ENCODE measurements around the gene ARID1A. TPM values are rescaled to one million over a fixed set of nuclear protein-coding genes. Genes with fewer than 3 reads are reported as not detected.
A peak's percentile ranks its signal among the peaks of the same experiment; 100 is the strongest.

Gene ARID1A
- total and polyA plus RNA-seq, 9 of the 15 experiments (the other 6 are each of a cell fraction or from before 2014, with no cell fraction given): 8.3 to 88.3 (median 22.5) TPM

DNA sequence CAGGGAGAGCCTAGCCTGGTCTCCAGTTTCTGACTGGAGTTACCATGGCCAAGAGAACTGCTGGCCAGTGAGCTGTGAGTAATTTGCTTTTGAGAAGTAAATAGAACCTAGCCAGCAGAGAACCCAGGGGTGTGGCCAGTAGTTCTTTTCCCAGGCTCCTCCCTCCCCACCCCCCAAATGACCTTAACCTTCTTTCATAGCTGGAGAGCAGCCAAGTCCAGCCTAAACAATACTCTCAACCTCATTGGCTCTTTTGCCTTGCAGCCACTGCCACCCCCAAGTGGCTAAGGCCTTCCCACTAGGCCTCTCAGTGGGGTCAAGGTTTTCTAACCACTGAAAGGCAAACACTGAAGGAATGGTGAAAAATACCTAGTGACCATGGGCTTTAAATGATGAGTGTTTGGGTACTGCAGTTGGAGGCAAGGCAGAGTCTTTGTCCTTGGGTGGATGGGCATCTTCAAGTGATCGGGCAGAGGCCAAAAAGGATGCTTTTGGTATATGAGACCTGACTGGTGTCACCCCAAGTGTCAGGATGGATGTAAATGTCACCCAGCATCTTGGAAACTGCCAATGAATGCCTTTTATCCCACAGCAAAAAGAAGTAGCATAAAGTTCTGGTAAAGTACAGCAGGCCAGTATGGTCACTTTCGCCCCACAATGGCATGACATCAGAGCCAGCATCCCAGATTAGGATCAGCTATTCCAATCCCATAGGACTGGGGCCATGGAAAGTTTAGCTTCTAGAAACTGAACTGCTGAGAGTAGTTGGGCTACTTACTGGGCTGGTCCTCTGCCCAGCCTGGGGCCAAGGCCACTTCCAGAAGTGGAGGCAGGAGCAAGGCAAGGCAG is 88.4 kb downstream of the ARID1A start (continued):
- no peak; the same call in 1 of the 2 replicates for TF ChIP-seq ZNF41 (CRISPR knock-in tag; conservative IDR thresholded peaks at IDR 0.05)
- TF ChIP-seq, protein P1, sequence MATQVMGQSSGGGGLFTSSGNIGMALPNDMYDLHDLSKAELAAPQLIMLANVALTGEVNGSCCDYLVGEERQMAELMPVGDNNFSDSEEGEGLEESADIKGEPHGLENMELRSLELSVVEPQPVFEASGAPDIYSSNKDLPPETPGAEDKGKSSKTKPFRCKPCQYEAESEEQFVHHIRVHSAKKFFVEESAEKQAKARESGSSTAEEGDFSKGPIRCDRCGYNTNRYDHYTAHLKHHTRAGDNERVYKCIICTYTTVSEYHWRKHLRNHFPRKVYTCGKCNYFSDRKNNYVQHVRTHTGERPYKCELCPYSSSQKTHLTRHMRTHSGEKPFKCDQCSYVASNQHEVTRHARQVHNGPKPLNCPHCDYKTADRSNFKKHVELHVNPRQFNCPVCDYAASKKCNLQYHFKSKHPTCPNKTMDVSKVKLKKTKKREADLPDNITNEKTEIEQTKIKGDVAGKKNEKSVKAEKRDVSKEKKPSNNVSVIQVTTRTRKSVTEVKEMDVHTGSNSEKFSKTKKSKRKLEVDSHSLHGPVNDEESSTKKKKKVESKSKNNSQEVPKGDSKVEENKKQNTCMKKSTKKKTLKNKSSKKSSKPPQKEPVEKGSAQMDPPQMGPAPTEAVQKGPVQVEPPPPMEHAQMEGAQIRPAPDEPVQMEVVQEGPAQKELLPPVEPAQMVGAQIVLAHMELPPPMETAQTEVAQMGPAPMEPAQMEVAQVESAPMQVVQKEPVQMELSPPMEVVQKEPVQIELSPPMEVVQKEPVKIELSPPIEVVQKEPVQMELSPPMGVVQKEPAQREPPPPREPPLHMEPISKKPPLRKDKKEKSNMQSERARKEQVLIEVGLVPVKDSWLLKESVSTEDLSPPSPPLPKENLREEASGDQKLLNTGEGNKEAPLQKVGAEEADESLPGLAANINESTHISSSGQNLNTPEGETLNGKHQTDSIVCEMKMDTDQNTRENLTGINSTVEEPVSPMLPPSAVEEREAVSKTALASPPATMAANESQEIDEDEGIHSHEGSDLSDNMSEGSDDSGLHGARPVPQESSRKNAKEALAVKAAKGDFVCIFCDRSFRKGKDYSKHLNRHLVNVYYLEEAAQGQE (IDR thresholded peaks at IDR 0.05; ENCODE audit: borderline replicate concordance): no peak
- TF ChIP-seq, protein P1 (CRISPR knock-in tag; IDR thresholded peaks at IDR 0.05; ENCODE audit: low read depth): no peak
- TF ChIP-seq CBX2 (IDR thresholded peaks at IDR 0.05; ENCODE audit: insufficient read depth, low read length, poor library complexity, severe bottlenecking): no peak
- no peak; the same call in 1 of the 2 replicates for TF ChIP-seq POLR2H (tag; IDR thresholded peaks at IDR 0.05; ENCODE audit: low read depth)
- TF ChIP-seq ELF1 (tag; IDR thresholded peaks at IDR 0.05): no peak
- TF ChIP-seq HDAC1 (IDR thresholded peaks at IDR 0.05): no peak
- TF ChIP-seq POLR2AphosphoS2 (IDR thresholded peaks at IDR 0.05; ENCODE audit: low read length): peak; percentile 63; the same call in 1 of the 2 replicates
- TF ChIP-seq, protein P2, sequence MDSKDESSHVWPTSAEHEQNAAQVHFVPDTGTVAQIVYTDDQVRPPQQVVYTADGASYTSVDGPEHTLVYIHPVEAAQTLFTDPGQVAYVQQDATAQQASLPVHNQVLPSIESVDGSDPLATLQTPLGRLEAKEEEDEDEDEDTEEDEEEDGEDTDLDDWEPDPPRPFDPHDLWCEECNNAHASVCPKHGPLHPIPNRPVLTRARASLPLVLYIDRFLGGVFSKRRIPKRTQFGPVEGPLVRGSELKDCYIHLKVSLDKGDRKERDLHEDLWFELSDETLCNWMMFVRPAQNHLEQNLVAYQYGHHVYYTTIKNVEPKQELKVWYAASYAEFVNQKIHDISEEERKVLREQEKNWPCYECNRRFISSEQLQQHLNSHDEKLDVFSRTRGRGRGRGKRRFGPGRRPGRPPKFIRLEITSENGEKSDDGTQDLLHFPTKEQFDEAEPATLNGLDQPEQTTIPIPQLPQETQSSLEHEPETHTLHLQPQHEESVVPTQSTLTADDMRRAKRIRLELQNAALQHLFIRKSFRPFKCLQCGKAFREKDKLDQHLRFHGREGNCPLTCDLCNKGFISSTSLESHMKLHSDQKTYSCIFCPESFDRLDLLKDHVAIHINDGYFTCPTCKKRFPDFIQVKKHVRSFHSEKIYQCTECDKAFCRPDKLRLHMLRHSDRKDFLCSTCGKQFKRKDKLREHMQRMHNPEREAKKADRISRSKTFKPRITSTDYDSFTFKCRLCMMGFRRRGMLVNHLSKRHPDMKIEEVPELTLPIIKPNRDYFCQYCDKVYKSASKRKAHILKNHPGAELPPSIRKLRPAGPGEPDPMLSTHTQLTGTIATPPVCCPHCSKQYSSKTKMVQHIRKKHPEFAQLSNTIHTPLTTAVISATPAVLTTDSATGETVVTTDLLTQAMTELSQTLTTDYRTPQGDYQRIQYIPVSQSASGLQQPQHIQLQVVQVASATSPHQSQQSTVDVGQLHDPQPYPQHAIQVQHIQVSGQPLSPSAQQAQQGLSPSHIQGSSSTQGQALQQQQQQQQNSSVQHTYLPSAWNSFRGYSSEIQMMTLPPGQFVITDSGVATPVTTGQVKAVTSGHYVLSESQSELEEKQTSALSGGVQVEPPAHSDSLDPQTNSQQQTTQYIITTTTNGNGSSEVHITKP (IDR thresholded peaks at IDR 0.05; ENCODE audit: partially characterized antibody): peak; percentile 83
- no peak for TF ChIP-seq HDAC8 (tag; IDR thresholded peaks at IDR 0.05)
- TF ChIP-seq, protein P3, sequence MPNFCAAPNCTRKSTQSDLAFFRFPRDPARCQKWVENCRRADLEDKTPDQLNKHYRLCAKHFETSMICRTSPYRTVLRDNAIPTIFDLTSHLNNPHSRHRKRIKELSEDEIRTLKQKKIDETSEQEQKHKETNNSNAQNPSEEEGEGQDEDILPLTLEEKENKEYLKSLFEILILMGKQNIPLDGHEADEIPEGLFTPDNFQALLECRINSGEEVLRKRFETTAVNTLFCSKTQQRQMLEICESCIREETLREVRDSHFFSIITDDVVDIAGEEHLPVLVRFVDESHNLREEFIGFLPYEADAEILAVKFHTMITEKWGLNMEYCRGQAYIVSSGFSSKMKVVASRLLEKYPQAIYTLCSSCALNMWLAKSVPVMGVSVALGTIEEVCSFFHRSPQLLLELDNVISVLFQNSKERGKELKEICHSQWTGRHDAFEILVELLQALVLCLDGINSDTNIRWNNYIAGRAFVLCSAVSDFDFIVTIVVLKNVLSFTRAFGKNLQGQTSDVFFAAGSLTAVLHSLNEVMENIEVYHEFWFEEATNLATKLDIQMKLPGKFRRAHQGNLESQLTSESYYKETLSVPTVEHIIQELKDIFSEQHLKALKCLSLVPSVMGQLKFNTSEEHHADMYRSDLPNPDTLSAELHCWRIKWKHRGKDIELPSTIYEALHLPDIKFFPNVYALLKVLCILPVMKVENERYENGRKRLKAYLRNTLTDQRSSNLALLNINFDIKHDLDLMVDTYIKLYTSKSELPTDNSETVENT (CRISPR knock-in tag; IDR thresholded peaks at IDR 0.05): no peak
- no peak for TF ChIP-seq ZFPM2 (CRISPR knock-in tag; IDR thresholded peaks at IDR 0.05)
- no peak for TF ChIP-seq NFIX (CRISPR knock-in tag; IDR thresholded peaks at IDR 0.05; ENCODE audit: low read depth)

Data from K562 (cell line).